Posterior cingulate gyrus (tissue), 11 donors: ENCODE measurements around the gene PPP2R2B.
"Not testable (repeated sequence)": the region's sequence is repeated elsewhere in the genome, so short reads cannot be mapped to it uniquely, and the experiment has no call there.

Experiments
- DNase-seq, 10 donors: peaks; one replicate each; pipeline versions ENCODE4 v3.0.0 to v3.0.0-alpha.2; 2020 to 2021; ENCODE audit warnings: mixed read lengths in 3 of 10
- intact Hi-C: fragments of 100-400 bp; cut with DNase I; formaldehyde crosslinking; loops from one replicate; pipeline ENCODE4 v1.15.1; 2023

Gene PPP2R2B

GRCh38 chr5:146580237-146580636, 298.3 kb downstream of the PPP2R2B start:
- intact Hi-C loops, result no loop called here
- DNase-seq, result no peak

GRCh38 chr5:146574713-146575112, 303.8 kb downstream of the PPP2R2B start:
- no peak for DNase-seq
- intact Hi-C loops, result no loop called here

- intact Hi-C loops, result no loop called here
- no peak for DNase-seq
Measured at GRCh38 chr5:146568161-146568560, 310.4 kb downstream of the PPP2R2B start.

GRCh38 chr5:146565764-146566367, 312.7 kb downstream of the PPP2R2B start:
- intact Hi-C loops, result loop anchor here (1.0 kb wide), 1 partner anchor 400 kb away; no protein-coding TSS in a partner anchor
- DNase-seq, result peak in 9 of 10 donors; percentile 15 to 91 (median 57)

- no peak for DNase-seq
- intact Hi-C loops, result no loop called here
Measured at GRCh38 chr5:146564007-146564762, 314.4 kb downstream of the PPP2R2B start.

GRCh38 chr5:146562461-146562860, 316.1 kb downstream of the PPP2R2B start:
- no peak for DNase-seq
- intact Hi-C loops, result no loop called here

- DNase-seq, result no peak
- intact Hi-C loops, result no loop called here
Measured at GRCh38 chr5:146561711-146562110, 316.8 kb downstream of the PPP2R2B start.

- no peak for DNase-seq
- intact Hi-C loops, result no loop called here
Measured at GRCh38 chr5:146560205-146560812, 318.2 kb downstream of the PPP2R2B start.

GRCh38 chr5:146556884-146557283, 321.7 kb downstream of the PPP2R2B start:
- intact Hi-C loops, DNase-seq: not testable (repeated sequence)

- intact Hi-C loops, result no loop called here
- no peak for DNase-seq
Measured at GRCh38 chr5:146553446-146553845, 325.1 kb downstream of the PPP2R2B start.

GRCh38 chr5:146549615-146550014, 328.9 kb downstream of the PPP2R2B start:
- intact Hi-C loops, result no loop called here
- no peak for DNase-seq

- intact Hi-C loops, result no loop called here
- no peak for DNase-seq
Measured at GRCh38 chr5:146548781-146549449, 329.6 kb downstream of the PPP2R2B start.

- no peak for DNase-seq
- intact Hi-C loops, result no loop called here
Measured at GRCh38 chr5:146544232-146544631, 334.3 kb downstream of the PPP2R2B start.

GRCh38 chr5:146541958-146542849, 336.4 kb downstream of the PPP2R2B start:
- intact Hi-C loops, result no loop called here
- peak; percentile 65 to 97 (median 82) for DNase-seq

GRCh38 chr5:146540414-146540813, 338.1 kb downstream of the PPP2R2B start:
- intact Hi-C loops, result no loop called here
- DNase-seq, result no peak

- DNase-seq, result no peak
- intact Hi-C loops, result no loop called here
Measured at GRCh38 chr5:146539973-146540372, 338.6 kb downstream of the PPP2R2B start.

GRCh38 chr5:146538432-146538831, 340.1 kb downstream of the PPP2R2B start:
- no peak for DNase-seq
- intact Hi-C loops, result no loop called here

GRCh38 chr5:146533882-146534281, 344.7 kb downstream of the PPP2R2B start:
- intact Hi-C loops, result loop anchor here (2.0 kb wide), 2 partner anchors 655 to 835 kb away; no protein-coding TSS in a partner anchor
- DNase-seq, result no peak

GRCh38 chr5:146533260-146533857, 345.2 kb downstream of the PPP2R2B start:
- intact Hi-C loops, result loop anchor here (2.0 kb wide), 2 partner anchors 655 to 835 kb away; no protein-coding TSS in a partner anchor
- DNase-seq, result peak in 9 of 10 donors; percentile 44 to 95 (median 73)
